Epidermal melanocyte (primary cell): ENCODE data around the gene PRKCG.
"Not testable (repeated sequence)": the region's sequence is repeated elsewhere in the genome, so short reads cannot be mapped to it uniquely, and the experiment has no call there.

ENCODE experiments used
- DNase-seq: peaks from one replicate; pipeline ENCODE4 v3.0.0; 2011; ENCODE audit warnings: low spot score; ENCODE audit not compliant: insufficient read length

Gene PRKCG

DNA sequence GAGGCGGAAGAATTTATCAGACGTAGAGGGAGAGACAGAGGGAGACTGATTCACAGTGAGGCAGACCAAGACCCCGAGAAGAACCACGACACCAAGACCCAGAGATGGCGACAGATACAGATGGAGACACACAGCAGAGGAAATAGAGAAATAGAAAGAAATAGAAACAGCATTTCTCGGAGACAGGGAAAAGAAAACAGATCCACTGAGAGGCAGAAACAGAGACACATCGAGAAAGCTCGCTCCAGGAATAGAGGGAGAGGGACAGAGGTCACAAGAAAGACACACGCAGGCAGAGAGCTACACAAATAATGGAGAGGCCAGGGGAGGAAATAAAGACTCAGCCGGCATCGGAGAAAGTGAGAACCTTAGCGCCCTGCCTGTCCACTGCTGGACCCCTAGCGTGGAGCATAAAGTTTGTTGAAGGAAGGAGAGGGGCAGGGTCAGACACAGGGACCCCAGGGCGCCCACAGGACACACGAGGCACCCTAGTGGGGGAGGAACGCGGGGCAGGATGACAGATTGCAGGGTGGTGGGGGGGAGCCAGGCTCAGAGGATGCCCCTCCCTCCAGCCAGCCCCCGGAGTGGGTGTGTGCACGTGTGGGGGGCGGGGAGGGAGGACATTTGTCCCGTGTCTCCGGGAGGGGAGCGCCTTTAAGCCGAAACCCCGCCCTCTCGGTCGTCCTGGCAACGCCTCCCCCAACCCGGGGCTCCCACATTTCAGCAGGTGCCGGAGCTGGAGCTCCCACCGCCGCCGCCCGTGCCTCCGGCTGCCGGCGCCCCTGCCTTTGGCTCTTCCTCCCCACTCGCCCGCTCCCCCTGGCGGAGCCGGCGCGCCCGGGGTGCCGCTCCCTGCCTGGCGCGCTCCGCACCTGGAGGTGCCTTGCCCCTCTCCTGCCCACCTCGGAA, at the start of gene PRKCG:
Gene PRKCG (plus strand): TSS at position 716 of the 909 bp plus-strand sequence. CDS start 298 bp downstream, outside the sequence.
- peak; percentile 12 for DNase-seq

DNA sequence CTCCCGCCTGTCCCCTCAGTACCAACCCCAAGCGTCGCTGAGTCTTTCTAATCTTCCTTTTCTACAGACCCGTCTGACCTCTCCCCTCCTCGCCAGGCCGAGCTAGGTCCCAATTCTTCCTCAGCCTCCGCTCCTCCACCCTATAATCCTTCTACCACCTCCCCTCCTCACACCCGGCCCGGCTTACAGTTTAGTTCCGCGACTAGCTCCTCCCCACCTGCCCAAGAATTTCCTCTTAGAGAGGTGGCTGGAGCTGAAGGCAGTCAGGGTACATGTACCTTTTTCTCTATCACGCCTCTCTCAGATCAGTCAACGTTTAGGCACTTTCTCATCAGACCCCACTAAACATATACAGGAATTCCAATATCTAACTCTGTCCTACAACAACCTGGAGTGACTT, 49.1 kb upstream of the PRKCG start:
- not testable (repeated sequence) for DNase-seq

DNA sequence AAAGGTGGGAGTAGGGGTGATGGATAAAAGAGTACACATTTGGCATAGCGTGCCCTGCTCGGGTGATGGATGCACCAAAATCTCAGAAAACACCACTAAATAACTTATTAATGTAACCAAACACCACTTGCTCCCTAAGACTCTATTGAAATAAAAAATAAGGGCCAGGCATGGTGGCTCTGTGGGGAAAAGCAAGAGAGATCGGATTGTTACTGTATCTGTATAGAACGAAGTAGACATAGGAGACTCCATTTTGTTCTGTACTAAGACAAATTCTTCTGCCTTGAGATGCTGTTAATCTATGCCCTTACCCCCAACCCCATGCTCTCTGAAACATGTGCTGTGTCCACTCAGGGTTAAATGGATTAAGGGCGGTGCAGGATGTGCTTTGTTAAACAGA, 43.6 kb upstream of the PRKCG start:
- DNase-seq = not testable (repeated sequence)

DNA sequence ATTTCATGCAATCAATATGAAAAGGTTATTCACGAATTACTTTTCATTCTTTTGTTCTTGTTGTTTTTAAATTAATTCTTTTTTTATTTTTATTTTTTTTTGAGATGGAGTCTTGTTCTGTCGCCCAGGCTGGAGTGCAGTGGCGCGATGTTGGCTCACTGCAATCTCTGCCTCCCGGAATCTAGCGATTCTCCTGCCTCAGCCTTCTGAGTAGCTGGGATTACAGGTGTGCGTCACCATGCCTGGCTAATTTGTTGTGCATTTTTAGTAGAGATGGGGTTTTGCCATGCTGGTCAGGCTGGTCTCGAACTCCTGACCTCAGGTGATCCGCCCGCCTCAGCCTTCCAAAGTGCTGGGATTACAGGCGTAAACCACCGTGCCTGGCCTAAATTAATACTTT, 41.8 kb upstream of the PRKCG start:
- not testable (repeated sequence) for DNase-seq

DNA sequence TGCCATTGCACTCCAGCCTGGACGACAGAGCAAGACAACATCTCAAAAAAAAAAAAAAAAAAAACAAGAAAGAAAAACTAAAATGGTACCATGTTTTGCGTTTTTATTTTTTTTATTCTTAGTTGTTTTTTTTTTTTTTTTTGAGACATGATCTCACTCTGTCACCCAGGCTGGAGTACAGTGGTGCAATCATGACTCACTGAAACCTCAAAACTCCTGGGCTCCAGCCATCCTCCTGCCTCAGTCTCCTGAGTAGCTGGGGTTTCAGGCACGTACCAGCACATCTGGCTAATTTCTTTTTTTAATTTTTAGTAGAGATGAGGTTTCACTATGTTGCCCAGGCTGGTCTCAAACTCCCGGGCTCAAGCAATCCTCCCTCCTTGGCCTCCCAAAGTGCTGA, 41.1 kb upstream of the PRKCG start:
- DNase-seq = not testable (repeated sequence)

DNA sequence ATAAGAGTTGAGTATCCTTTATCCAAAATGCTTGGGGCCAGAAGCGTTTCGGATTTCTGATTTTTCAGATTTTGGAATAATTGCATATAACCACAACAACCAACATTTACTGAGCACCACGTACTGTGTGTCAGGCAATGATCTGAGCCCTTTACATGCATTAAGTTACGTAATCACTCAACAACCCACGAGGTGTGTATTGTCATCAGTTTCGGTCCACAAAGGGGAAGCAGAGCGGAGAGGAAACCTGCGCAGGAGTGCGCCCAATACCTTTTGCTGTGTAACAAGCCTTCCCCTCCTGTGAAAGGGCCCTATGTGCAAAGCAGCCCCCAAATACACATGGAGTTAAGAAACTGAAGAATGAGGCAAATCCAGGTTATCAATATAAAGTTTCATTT, 37.1 kb upstream of the PRKCG start:
- no peak for DNase-seq

GRCh38 chr19:53847555-53847954, 34.4 kb upstream of the PRKCG start:
- DNase-seq = no peak

DNA sequence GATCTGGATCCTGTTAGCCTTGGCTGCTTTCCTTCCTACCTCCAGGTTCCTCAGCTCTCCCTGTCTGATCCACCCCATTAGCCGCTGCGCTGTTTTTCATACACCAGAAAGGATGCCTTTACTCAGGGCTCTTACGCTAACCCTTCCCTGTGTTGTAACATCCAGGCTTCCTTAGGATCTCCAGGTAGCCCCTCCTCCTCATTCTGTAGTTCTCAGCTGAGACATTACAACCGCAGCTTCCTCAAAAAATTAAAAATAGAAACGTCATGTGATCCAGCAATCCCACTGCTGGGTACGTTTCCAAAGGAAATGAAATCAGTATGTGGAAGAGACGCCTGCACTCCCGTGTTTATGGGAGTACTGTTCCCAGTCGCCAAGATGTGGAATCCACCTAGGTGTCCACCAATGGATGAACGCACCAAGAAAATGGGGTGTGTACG, 32.7 kb upstream of the PRKCG start:
- DNase-seq = no peak

DNA sequence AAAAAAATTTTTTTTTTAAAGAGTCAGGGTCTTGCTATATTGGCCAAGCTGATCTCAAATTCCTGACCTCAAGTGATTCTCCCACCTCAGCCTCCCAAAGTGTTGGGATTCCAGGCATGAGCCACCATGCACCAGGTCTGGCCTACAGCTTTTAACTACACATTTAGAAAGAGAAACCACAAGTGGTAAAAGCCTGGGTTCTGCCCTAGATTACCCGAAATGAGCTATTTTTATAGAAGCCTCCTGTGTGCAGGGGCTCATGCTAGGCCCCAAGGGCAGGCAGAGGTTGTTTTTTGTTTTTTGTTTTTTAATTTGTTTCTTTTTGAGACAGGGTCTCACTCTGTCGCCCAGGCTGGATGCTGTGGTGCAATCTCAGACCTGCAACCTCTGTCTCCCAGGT, 28.3 kb upstream of the PRKCG start:
- no peak for DNase-seq

- no peak for DNase-seq
Observed at GRCh38 chr19:53864308-53864836, 17.6 kb upstream of the PRKCG start.

DNA sequence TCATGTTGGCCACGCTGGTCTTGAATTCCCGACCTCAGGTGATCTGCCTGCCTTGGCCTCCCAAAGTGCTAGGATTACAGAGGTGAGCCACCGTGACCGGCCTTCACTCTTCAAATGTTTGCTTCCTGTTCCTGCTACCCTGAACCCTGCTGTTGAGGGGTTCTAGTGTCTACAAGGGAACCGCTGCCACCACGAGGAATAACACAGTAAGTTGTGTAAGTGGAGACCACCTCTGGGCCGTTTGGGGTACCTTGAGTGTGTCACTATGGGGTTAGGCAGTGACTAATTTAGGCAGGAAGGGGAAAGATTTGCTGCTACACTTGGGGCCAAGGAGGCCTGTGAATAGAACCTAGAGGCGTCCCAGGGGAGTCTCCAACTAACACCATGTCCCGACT, 16.5 kb upstream of the PRKCG start:
- DNase-seq = no peak

- no peak for DNase-seq
Observed at GRCh38 chr19:53865918-53866864, 15.8 kb upstream of the PRKCG start.

DNA sequence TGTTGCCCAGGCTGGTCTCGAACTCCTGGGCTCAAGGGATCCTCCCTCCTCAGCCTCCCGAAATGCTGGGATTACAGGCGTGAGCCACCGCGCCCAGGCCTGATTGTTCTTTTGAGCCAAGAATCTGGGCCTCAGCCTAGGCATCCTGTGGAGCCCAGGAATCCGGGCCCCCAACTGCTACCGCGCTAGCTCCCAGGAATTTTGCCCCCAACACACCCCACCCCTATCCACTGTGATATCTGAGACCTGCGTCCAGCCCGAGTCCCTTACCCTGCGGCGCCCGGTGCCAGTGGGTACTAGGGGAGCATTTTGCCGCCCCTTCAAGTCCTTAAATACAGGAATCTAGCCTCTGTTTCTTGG, 15.2 kb upstream of the PRKCG start:
- no peak for DNase-seq

- peak; percentile 99 for DNase-seq
Observed at GRCh38 chr19:53867225-53868090, 14.5 kb upstream of the PRKCG start, which contains the start of gene MYADM. Gene MYADM, plus strand, starts transcription at chr19:53867883. Its CDS starts 5,647 bp downstream, at chr19:53873530.

DNA sequence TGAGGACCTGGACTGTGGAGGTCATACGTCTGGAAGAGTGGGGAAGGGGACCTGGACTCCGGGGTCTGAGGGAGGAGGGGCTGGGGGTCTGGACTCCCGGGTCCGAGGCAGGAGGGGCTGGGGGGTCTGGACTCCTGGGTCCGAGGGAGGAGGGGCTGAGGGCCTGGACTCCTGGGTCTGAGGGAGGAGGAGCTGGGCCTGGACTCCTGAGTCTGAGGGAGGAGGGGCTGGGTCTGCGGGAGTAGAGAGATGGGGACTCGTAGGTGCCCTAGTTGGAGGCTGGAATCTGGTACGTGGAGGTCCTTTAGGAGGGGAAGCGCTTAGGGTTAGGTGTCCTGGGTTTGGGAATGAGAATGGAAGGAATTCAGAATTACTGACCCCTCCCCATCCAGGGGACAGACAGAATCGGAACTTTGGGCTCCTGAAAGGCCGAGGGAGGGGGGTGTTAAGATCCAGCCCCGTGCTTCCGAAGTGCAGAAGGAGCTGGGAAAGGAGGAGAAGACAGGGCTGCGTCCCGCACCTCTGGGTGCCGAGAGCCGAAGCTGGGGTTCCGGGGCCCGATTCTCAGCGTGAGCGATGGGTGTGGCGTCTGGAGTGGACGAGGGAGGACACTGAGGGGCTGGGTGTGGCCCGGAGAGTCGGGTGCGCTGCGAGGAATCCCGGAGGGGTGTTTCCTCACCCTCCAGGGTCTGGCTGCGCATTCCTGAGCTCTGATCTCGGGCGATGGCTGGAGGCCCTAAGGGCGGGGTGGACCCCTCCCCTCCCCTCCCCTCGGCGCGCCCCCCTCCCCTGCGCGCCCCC, 13.7 kb upstream of the PRKCG start:
- DNase-seq = no peak

GRCh38 chr19:53868892-53869804, 12.8 kb upstream of the PRKCG start:
- peak; percentile 88 for DNase-seq

DNA sequence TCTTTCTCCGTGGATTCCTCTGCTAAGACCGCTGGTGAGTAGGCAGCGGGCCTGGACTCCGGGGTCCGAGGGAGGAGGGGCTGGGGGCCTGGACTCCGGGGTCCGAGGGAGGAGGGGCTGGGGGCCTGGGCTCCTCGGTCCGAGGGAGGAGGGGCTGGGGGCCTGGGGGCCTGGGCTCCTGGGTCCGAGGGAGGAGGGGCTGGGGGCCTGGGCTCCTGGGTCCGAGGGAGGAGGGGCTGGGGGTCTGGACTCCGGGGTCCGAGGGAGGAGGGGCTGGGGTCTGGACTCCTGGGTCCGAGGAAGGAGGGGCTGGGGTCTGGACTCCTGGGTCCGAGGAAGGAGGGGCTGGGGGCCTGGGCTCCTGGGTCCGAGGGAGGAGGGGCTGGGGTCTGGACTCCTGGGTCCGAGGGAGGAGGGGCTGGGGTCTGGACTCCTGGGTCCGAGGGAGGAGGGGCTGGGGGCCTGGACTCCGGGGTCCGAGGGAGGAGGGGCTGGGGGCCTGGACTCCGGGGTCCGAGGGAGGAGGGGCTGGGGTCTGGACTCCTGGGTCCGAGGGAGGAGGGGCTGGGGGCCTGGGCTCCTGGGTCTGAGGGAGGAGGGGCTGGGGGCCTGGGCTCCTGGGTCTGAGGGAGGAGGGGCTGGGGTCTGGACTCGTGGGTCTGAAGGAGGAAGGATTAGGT, 12.1 kb upstream of the PRKCG start:
- DNase-seq = not testable (repeated sequence)

DNA sequence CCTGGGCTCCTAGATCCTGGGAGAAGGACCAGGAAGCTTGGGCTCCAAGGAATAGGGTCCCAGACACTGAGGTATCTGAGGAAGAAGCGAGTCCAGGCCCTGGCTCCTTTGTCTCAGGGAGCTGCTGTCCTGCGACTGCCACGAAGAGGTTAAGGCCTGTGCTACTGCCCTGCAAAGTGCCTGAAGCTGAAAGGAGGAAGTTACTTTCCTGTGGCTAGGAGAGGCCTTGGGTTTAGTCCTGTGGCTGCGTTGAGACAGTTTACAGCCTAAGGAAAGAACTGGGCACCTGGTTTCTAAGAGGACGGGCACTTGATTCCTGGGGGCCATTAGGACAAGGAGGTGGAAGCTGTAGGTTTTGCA, 11.5 kb upstream of the PRKCG start:
- no peak for DNase-seq
